Astrocyte of the cerebellum (primary cell): ENCODE measurements around the gene TXNL4B.

Experiments used
- DNase-seq: peaks from one replicate; pipeline ENCODE4 v3.0.0-alpha.2; 2011; ENCODE audit warnings: low read depth
- H3K4me3 ChIP-seq: 2 replicates; pipeline ENCODE4 v1.5.1; 2011; ENCODE audit warnings: mild to moderate bottlenecking, low read depth, low read length, moderate library complexity
- CTCF ChIP-seq: IDR thresholded peaks from 2 replicates; pipeline ENCODE4 v1.5.1; 2012; ENCODE audit warnings: low read length, low read depth, moderate library complexity, mild to moderate bottlenecking; ENCODE audit errors: missing control alignments
- in situ Hi-C: cut with HindIII; loops from 2 replicates; pipeline ENCODE4 v1.10.0; 2017; ENCODE audit warnings: low sequenced_read_pairs

Gene TXNL4B

GRCh38 chr16:72044825-72045359, 48.5 kb downstream of the TXNL4B start:
- TF ChIP-seq CTCF, result no peak
- no peak for DNase-seq
- no peak overlapping the region for H3K4me3 ChIP-seq
- in situ Hi-C loops, result no loop called here

GRCh38 chr16:72044296-72044695, 49.1 kb downstream of the TXNL4B start:
- no peak for TF ChIP-seq CTCF

GRCh38 chr16:72043539-72043938, 49.9 kb downstream of the TXNL4B start:
- DNase-seq, result no peak
- TF ChIP-seq CTCF, result no peak
- no peak overlapping the region for H3K4me3 ChIP-seq
- in situ Hi-C loops, result no loop called here

More at GRCh38 chr16:72044296-72044695, 49.1 kb downstream of the TXNL4B start:
- in situ Hi-C loops, result no loop called here
- no peak overlapping the region for H3K4me3 ChIP-seq
- no peak for DNase-seq

GRCh38 chr16:72043058-72043457, 50.4 kb downstream of the TXNL4B start:
- in situ Hi-C loops, result no loop called here
- no peak for DNase-seq
- no peak overlapping the region for H3K4me3 ChIP-seq
- no peak for TF ChIP-seq CTCF

GRCh38 chr16:72042157-72042660, 51.2 kb downstream of the TXNL4B start:
- no peak for TF ChIP-seq CTCF

GRCh38 chr16:72036098-72036497, 57.3 kb downstream of the TXNL4B start:
- no peak overlapping the region for H3K4me3 ChIP-seq
- no peak for DNase-seq
- no peak for TF ChIP-seq CTCF
- in situ Hi-C loops, result no loop called here

More at GRCh38 chr16:72042157-72042660, 51.2 kb downstream of the TXNL4B start:
- in situ Hi-C loops, result no loop called here
- DNase-seq, result peak; percentile 13
- no peak overlapping the region for H3K4me3 ChIP-seq
